GM21717 (cell line): ENCODE measurements around the gene ELMO1.

Experiments used
- ATAC-seq: cut with Tn5 transposase; IDR thresholded peaks from one replicate; pipeline ENCODE4 v1.9.1; 2021; ENCODE audit warnings: mild to moderate bottlenecking, moderate library complexity; ENCODE audit not compliant: unreplicated experiment

ELMO1 gene

DNA sequence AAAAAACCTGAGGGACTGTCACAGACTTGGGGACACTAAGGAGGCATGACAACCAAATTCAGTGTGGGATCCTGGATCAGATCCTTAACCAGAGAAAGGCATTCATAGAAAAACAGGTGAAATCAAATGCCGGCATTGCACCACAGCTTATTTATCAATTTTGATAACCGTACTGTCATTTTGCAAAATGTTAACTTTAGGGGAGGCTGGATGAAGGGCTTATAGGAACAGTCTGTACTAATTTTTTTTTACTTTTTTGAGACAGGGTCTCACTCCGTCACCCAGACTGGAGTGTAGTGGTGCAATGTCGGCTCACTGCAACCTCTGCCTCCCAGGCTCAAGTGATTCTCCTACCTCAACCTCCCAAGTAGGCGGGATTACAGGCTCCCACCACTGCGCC, 217.1 kb downstream of the ELMO1 start:
- no peak for ATAC-seq

DNA sequence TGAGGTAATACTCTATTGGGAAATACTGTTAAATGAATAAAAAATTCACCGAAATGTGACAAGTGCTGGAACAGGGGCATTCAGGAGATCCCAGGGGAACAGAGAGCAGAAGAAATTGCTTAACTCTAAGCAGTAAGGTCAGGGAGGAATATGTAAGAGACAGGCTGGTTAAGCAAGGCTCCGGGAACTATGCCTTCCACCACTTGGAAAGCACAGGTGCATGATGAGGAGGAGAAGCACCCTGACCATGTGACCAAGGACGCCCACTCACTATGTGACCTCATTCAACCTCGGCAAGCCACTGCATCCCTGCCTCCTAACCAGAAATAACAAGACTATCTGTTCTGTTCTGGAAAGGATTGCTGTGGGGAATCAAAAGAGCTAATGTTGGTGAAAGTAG, 218.4 kb downstream of the ELMO1 start:
- ATAC-seq: no peak

DNA sequence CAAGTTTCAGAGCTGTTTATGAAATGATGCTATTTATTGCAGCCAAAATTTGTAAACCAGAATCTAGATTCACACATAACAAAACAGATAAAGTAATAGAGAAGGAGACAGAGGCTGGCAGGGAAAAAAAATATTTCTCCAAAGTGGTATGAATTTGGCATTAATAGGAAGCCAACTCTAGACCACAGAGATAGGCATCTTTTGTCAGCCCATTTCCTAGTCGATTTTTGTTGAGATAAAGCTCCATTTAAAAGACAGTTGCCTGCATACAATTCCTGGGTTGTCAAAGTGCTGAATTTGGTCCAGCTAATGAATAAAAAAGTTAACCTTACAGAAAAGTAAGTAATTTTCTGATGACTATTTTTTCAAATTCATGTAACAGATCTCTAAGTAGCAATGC, 219.3 kb downstream of the ELMO1 start:
- no peak for ATAC-seq

DNA sequence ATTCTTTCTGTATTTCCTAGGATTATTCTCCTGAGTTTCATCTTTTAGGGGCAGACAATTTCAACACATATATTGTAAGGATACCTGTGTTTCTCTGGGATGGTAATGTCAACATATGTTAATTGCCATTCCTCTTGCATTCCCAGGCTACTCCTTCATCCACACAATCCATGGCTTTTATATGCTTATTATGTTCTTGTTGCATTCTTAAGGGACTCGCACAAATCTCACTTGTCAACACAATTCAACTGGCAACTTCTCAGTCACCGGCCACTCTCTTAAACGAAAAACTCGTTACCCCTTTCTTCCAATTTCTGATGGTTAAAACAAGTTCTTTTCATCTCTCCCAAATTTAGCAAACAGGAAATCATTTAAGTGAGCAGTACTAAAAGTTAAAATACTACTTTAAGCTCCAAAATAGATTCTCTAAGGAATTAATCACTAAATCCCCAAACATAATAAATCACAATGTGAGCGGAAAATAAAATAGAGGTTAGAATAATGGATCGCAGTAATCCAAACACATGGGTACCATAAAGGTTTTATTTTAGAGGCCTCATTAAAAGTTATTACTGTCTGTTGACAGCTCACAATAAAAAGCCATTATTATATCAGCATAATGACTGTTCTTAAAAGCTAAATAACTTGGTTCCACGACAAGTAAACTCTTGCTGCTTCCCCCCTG, 223.2 kb downstream of the ELMO1 start:
- no peak for ATAC-seq

DNA sequence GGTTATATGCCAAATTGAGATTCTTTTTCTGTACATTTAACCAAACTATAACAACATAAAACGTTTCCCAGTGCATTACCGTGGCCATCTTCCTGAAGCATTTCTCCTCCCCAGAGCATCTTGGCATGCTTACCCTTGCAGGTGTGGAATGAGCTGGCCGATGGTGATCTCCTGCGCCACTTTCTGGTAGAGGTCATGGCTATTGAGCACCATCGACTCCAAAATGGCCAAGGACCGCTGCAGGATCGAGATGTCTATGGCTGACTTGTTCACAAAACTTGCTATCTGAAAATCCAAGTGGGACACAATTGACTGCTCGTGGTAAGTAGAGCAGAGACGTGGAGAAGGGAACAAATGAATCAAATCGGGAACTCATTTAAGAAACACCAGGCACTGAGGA, 223.9 kb downstream of the ELMO1 start:
- ATAC-seq: no peak

DNA sequence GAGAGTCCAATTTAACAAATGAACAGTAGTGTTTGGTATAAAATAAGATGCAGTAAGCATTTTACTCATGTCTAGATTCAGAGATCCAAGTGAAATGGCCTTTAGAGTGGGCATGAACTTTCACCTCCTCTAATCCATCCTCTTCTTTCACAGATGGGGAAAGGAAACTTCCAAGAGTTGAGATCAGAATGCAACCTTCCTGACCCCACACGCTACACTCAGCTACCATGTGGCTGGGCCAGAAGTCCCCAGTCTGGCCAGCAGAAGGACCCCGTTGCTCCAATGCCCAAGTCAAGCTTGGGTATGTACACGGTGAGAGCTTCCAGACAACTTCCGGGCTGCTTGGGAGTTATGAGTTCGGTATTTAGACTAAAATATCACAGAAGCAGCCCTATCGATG, 228.0 kb downstream of the ELMO1 start:
- ATAC-seq: no peak

DNA sequence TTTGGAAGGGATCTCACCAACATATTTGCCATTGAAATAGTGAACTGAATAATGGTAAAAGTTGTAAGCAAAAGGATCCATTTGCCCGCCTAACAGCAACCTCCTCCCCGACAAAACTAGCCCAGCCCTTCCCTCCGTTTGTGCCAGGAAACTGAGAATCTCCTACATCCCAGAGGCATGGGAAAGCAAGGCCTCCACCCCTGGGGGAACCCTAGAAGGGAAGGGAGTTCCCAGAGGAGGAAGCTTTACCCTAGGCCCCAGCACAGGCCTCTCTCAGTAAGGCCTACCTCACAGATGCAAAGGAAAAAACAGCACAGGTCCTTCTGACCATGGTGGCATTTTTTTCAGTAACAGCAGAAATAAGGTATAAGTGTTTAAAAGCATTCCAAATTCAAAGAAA, 229.7 kb downstream of the ELMO1 start:
- no peak for ATAC-seq

DNA sequence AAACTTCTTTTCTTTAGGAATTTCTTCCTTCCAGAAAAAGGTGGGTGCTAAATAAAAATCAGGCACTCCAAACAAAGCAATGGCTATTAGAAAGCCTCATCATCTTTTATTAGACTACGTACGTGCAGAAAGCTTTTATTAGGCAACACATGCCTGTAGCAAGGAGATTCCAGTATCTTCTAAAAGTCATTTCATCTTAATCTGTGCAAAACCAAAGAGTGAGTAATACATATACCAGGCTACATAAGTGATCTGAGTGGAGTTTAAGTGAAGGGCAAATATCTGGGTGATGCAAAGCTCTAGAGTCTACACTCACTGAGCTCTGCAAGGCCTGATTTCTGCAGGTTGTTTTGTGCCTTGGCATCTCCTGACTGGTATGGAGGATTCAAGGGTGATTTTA, 231.7 kb downstream of the ELMO1 start:
- ATAC-seq: no peak

DNA sequence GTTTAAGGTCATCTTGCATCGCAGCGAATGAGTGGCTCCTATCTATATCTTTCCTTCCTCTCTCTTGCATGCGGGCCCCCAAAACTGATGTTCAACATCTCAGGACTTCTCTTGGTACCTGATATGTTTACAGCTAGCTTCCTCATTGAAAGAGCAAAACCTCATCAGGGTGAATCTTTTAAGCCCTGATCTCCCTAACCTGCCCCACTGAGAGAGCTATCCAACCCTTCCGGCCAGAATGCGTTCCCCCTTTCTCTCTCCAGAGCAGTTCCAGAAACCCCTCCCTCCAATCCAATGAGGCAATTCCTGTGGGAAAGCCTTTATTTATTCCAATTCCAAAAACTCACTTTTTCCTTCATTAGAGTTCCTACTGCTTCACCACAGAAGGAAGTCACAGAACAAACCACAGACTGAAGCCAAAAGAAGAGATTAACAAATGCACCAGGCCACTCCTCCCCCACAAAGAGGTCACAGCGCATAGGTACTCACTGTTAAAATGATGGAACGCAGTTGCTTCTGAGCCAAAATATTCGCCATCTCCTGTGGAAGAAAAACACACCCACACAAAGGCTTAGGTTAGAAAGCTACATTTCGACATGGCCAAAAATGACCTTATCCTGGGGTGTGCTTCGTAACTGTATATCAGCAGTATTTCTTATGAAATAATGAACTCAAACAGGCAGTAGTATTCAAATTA, 232.4 kb downstream of the ELMO1 start:
- ATAC-seq: no peak

DNA sequence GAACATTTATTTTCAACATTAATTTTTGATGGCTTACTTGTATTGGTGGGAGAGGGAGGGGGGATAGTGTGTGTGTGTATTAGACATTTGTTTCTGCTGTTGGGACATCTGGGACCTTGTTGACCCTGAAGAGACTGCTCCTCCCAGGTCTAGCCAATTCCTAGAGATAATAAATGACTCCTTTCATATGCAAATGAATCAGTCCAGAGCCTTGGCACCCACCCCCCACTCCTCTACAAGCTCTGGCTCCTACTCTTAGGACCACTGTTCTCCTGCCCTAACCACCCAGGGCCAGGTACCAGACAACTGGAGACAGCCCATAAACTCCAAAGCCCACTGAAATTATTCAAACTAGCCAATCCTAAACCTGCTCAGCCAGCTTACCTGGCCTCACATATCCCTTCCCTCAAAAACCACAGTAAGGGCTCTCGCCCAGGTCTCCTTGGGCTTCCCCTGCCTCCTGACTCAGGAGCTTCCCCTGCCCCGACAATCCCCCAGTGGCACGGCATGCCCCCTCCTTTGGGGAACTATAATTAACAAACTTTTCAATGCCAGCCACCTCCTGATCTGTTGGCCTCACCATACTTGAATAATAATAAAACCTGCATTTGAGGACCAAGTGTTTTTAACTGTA, 233.3 kb downstream of the ELMO1 start:
- ATAC-seq: no peak

DNA sequence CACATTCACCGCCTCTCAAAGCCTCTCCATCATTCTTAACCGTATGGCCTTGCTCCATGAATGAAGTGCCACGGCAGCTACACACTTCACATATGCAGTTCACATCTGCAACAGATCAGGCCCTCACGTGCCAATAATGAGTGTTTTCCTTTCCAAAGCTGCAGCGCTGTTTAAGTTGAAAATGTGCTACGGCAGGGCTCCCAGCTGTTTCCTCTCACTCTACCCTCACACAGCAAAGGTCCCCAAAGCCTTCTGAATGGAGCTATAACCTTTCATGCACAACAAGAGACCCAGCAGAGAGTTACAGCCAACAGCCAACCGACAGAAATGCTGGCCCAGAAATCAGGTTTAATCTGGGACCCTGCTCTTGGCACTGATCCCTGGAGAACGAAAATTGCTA, 236.1 kb downstream of the ELMO1 start:
- ATAC-seq: no peak

DNA sequence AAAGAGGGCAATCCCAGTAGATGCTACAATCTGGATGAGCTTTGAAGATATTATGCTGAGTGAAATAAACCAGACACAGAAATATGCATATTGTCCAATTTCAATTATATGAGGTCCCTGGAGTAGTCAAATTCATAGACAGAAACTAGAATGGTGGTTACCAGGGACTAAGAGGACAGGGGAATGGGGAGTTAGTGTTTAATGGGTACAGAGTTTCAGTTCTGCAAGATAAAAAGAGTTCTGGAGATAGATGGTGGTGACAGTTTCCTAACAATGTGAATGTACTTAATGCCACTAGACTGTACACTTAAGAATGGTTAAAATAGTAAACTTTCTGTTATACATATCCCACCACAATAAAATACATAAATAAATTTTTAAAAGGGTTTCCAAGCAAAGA, 236.6 kb downstream of the ELMO1 start:
- peak; percentile 62 for ATAC-seq

DNA sequence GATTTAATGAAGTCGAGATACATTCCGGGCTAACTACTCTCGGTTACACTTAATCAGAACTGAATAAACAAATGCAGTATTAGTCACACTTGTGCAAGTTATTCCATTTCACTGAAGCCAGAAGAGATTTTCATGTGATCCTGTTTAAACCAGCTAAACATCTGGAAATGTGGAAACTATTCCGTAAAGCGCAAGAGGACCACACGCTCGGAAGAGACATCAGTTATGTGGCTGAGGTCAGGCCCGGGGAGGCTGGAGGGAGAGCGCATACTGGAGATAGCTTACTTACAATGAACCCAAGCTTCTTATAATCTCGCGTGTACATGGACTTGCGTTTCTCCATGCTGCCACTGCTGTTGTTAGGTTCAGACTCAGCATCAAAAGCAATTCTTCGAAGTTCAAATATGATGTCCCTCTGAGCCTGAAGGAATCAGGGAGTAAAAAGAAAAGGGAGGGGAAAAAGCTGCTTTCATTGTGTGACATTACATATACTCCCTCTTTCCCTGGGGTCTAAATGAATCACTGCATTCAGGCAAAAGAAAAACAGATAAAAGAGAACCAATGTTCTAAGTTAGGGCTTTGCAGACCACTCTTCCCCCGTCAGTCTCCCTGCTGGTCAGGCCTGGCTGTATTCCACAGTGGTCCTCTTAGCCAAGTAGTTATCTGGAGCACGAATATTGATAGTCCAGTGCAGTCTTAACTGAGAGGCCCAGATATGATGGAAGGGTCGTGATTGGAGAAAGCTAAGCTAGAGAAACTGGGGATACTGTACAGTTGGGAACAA, 237.4 kb downstream of the ELMO1 start:
- ATAC-seq: no peak

DNA sequence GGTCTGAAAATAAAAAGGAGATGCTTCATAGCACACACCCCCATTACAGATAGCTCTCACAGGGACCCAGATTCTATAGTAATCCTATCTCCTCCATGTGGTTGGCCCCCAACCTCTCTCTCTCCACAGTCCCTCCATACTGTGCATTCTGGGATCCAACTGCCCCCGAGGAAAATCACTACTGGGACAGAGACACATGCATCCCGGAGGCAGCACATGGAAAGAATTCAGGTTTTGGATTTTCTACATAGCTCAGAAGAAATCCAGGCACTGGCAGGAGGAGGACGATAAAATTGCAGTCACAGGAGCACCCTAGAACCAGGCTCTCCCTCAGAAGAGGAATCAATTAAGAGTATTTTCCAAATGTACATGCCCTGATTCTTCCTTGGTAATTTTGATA, 239.5 kb downstream of the ELMO1 start:
- no peak for ATAC-seq

DNA sequence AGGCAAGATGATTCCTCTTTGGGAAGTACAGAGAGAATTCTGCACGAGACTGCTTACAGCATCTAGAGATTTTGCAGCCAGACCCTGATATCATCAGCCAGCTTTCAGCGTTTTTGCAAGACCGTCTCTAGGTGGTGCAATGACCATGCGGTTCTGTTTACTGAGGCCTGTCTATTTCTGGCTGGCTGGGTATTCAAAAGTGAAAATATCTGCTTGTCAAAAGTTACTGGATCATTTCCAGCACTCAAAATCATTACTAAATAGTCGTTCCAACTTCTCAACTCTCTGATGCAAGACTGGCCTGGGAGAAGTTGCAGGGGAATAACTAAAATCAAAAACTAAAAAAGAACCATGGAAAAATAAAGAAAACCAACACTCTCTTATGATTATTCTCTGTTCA, 240.1 kb downstream of the ELMO1 start:
- ATAC-seq: peak; percentile 69

DNA sequence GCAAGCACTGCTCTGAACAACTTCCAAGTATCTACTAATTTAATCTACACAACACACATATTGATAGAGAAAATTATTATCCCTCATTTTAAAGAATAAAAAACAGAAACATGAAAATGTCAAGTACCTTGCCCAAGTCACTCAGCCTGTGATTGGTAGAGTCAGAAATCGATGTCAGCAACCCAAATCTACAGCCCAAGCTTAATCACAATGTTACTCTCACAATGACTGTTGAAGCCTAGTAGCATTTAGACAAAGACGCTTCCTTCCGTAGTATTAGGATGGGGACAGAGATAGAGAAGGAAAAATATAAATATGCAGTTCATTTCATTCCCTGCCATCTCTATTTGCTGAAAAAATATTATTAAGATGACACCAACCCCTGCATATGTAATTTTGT, 242.5 kb downstream of the ELMO1 start:
- no peak for ATAC-seq

DNA sequence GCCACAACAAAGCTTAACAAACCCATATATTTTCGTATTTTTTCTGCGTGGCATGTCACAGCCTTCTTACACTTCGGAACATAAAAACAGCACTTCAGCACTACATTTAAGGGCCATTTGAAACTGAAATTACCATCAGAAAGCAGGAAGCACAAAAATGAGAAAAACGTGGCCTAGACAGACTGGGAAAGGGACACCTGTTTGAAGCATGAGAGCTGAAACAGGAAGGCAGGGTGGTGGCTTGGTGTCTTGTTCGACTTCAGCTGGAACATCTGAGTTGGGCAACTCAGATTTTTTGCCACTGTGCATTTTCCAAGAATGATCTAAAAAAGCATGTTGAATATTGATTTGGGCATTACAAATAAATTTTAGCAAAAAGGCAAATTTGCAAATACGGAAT, 243.2 kb downstream of the ELMO1 start:
- ATAC-seq: no peak

DNA sequence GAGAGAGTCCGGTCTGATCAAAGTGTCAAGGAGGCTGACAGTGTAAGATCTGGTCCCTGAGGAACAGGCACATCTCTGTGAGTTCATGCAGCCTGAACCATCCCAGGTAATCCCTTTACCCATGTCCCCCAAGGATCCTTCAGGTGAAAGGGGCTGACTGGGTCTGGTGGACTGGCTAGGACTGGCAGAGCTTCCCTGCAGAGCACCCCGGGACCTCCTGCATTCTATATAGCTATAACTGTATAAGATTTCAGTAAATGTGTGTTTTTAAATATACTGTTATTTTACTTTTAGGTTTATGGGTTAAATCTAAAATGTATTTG, 246.8 kb downstream of the ELMO1 start:
- no peak for ATAC-seq

DNA sequence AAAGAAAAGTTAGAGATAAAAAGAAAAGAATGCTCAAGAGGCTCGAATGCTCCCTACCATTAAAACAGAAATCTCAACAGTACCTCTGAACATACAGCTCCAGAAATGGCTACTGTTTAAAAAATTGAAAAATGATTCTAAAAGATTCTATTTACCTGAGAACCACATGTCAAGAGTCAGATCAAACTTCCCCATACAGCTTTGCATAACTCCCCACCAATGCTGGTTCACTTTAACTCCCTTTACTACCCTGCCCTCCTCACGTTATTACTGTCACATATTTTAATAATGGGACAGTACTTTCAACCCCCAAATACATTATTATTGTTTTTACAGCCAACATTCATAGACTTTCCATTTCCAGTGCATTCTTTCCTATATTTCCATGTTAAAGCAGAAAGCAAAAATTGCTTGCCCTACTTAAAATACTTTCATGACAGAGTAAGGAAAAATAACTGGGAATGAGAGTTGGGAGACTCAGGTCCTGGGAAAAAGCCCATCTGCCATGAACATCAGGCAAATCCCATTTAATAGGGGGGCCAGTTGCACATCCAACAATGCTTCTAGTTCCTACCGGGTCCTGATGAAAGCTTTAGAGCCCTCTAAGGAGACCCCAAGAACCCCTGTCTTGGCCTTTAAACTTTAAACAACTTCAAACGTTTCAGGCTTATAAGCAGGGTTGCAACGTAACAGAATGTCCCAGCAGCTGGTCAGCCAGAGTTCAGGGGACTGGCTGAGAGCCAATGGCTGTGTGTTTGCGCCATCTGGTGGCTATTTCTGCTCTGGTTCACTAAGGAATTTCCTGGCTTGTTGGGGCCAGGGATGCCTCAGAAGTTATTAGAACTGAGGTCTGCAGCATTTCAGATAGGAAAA, 247.4 kb downstream of the ELMO1 start:
- ATAC-seq: no peak

DNA sequence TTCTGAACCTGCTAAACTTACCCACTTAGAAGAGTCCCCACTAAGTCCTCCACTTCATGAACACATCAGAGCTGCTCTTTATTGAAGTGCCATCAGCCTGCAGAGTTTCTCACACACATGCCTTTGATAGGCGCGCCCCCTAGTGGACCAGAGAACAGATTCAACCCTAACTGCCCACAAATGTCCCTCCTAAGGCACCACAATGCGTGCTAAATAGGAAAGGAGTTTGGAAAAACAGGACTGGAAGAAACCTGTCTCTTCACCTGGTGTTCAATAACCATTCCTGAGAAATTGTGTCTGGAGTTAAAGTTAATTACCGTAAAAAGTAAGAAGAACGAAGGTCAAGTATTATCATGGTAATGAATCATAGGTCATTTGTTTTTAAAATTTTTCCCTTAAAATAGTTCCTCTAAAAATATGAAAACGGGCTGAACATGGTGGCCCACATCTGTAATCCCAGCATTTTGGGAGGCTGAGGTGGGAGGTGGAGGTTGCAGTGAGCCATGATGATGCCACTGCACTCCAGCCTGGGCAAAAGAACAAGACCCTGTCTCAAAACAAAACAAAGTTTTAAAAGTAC, 249.7 kb downstream of the ELMO1 start:
- ATAC-seq: no peak
